KOPT-K1 (cell line): ENCODE data around the gene EVI5.
A peak's percentile ranks its signal among the peaks of the same experiment; 100 is the strongest.

Experiments used
- H3K27ac ChIP-seq: fragments of 200-600 bp; sonication (generic); 2 replicates; pipeline ENCODE4 v1.5.1; 2016; ENCODE audit warnings: antibody characterized with exemption, mild to moderate bottlenecking, low read depth, low read length; ENCODE audit not compliant: poor library complexity, severe bottlenecking
- H3K36me3 ChIP-seq: fragments of 200-600 bp; sonication (generic); 2 replicates; pipeline ENCODE4 v1.5.1; 2017; ENCODE audit warnings: antibody characterized with exemption, mild to moderate bottlenecking, low read length, moderate library complexity; ENCODE audit not compliant: insufficient read depth
- H3K9me3 ChIP-seq: fragments of 200-600 bp; sonication (generic); 2 replicates; pipeline ENCODE4 v1.5.1; 2017; ENCODE audit warnings: antibody characterized with exemption, low read length, mild to moderate bottlenecking; ENCODE audit not compliant: insufficient read depth, poor library complexity, severe bottlenecking

EVI5 gene

DNA sequence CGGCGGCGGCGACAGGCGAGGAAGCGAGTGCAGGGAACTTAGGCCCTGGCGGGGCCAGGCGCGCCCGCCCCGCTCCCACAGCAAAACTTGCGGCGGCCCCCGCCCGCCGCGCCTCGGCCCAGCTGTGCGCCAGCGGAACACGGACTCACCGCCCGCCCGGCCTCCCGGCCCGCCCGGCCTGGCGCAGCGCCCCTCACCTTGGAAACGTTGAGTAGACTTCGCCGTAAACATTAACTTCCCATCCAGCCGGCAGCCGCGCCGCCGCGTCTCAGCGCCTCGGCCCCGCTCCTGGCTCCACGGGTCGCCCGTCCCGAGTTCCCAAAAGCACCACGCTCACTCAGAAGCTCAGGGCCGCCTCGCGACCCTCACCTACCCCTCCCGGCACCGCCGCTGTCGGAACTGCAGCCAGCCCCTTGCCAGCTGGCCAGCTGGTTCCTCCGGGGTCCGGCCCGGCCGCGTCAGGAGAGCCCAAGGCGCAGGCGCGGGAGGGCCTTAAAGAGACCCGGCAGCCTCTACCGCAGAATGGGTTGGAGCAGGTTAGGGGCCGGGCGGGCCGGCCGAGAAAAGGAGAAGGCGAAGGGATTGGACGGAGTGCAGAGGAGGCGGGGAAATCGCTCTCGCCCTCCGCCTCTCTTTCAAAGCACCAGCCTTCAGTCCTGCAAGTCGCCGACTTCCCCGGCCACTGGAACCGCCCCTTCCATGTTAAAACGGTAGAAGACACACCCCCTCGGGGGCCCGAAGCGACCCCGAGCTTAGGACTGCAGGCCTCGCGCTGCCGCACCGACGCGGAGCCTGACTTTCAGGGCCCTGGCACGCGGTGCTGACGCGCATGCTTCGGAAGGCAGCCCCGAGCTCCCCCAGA, at the start of gene EVI5:
Gene EVI5, minus strand, starts transcription at position 470 of the 862 bp plus-strand sequence. CDS start 48,562 bp downstream, outside the sequence.
- no peaks in the 10 kb centered on the region for H3K36me3 ChIP-seq
- H3K9me3 ChIP-seq = no peaks in the 10 kb centered on the region
- H3K27ac ChIP-seq = peak within 1 kb of the TSS; percentile 37

GRCh38 chr1:92834617-92835016, 49.7 kb upstream of the EVI5 start:
- no peak overlapping the region for H3K27ac ChIP-seq
- peaks cover 77% of the 10 kb centered on the region for H3K36me3 ChIP-seq
- H3K9me3 ChIP-seq = no peaks in the 10 kb centered on the region

GRCh38 chr1:92833840-92834239, 48.9 kb upstream of the EVI5 start:
- H3K9me3 ChIP-seq = no peaks in the 10 kb centered on the region
- peaks cover 70% of the 10 kb centered on the region for H3K36me3 ChIP-seq
- H3K27ac ChIP-seq = peak overlapping the region; percentile 86

GRCh38 chr1:92832537-92833114, 47.7 kb upstream of the EVI5 start:
- H3K27ac ChIP-seq = peak overlapping the region; percentile 86
- H3K36me3 ChIP-seq = peaks cover 58% of the 10 kb centered on the region
- no peaks in the 10 kb centered on the region for H3K9me3 ChIP-seq

GRCh38 chr1:92831762-92832536, 47.0 kb upstream of the EVI5 start, which contains the start of gene RPL5:
Gene RPL5, plus strand, starts transcription at chr1:92832040. Its CDS starts 75 bp downstream, at chr1:92832115.
- Histone ChIP-seq H3K27ac (peak within 1 kb of the TSS; percentile 86), H3K9me3 (no peaks in the 10 kb centered on the region), H3K36me3 (peaks cover 51% of the 10 kb centered on the region)

DNA sequence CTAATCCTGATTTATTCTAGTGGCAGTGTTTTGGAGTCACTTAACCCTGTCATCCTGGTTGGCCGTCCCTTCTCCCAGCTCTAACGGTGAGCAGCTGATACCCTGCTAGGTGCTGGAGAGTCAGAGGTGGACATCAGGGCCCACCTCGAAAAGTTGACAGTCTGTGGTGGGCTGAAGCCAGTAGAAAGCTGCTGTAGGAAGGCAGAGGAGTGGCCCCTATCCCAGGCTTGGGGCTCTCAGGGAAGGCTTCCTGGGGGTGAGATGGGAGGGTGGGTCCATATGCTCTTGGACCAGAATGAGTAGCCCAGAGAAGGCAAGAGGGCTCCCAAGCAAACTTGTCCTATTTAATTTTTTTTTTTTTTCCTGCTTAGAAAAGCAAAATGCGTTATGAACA, 46.5 kb upstream of the EVI5 start:
- Histone ChIP-seq H3K27ac (no peak overlapping the region), H3K36me3 (peaks cover 45% of the 10 kb centered on the region), H3K9me3 (no peaks in the 10 kb centered on the region)

GRCh38 chr1:92826792-92827191, 41.9 kb upstream of the EVI5 start:
- Histone ChIP-seq H3K36me3 (no peaks in the 10 kb centered on the region), H3K9me3 (no peaks in the 10 kb centered on the region), H3K27ac (no peak overlapping the region)

GRCh38 chr1:92822879-92823278, 38.0 kb upstream of the EVI5 start:
- H3K36me3 ChIP-seq = no peaks in the 10 kb centered on the region
- H3K9me3 ChIP-seq = no peaks in the 10 kb centered on the region
- H3K27ac ChIP-seq = no peak overlapping the region

- Histone ChIP-seq H3K36me3 (no peaks in the 10 kb centered on the region), H3K27ac (no peak overlapping the region), H3K9me3 (no peaks in the 10 kb centered on the region)
Observed at GRCh38 chr1:92820551-92820950, 35.6 kb upstream of the EVI5 start.

DNA sequence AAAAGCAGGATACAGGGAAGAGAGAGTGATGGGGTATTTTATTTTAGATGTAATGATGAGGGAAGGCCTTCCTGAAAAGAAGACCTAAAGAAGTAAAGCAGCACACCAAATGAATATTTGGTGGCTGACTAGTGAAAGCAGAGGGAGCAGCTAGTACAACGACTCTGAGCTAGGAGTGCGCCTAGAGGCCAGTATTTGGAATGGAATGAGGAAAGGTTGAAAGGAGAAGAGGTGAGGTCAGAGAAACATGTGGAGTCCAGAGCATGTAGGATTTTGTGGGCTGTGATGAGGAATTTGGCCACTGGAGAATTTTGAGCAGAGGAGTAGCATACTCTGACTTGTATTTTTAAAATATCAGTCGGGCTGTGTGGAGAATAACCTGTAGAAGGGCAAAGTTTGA, 35.1 kb upstream of the EVI5 start:
- Histone ChIP-seq H3K36me3 (no peaks in the 10 kb centered on the region), H3K27ac (no peak overlapping the region)

DNA sequence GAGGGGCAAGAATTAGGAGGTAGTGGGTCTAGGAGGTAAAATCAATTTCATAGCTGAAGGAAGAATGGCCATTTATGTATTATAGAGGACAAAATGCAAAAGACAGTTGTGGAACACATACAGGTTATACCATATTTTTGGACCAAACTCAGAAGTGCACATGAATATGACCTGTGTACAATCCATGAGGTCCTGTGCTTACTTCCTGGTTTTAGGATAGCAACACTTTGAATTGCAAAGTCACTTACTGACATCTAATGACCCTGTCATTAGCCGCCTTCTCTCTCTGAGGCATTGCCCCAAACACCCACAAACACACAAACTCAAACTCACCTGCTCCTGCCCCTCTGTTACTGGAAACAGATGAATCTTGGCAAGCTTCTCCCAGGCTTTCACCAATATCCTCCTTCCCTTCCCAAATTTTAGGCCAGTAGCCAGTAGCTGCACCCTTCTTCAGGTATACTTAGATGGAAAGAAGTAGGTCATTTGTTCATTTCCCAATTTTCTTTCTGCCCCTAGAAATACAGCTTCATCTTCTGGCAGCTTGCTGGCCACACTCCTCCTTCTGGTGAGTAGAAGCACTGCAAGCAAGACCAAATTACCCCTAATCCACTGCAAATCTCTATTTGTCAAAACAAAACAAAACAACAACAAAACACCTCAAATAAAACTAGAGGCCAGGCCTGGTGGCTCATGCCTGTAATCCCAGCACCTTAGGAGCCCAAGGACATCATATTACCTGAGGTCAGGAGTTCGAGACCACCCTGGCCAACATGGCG, 33.3 kb upstream of the EVI5 start:
- no peaks in the 10 kb centered on the region for H3K36me3 ChIP-seq
- no peaks in the 10 kb centered on the region for H3K9me3 ChIP-seq
- no peak overlapping the region for H3K27ac ChIP-seq

More for the DNA sequence above, 35.1 kb upstream of the EVI5 start:
- H3K9me3 ChIP-seq = no peaks in the 10 kb centered on the region

DNA sequence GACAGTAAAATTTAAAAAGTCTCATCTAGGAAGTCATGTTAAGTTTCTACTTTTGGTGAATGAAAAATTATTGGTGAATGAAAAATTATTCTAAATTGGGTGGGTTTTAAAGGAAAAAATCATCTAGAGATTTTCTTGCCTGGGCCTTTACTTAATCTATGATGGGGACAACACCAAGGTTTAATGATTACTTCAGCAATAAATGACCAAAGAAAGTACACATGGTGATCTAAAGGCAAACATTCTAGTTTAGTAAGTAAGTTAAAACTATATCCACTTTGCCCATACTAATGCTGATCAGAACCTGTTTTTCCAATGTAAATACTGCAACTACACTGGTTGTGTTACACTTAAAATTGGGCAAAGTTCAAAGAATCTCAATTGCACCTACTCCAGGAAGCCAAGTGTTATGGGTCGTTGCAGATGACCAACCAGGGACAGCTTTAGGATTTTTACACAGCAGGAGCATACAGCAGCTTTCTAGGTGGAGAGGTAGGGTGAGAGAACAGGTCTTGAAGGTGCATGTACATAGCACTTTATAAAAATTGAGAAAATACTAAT, 32.3 kb upstream of the EVI5 start:
- no peaks in the 10 kb centered on the region for H3K36me3 ChIP-seq
- H3K9me3 ChIP-seq = no peaks in the 10 kb centered on the region
- no peak overlapping the region for H3K27ac ChIP-seq

- H3K9me3 ChIP-seq = no peaks in the 10 kb centered on the region
- no peak overlapping the region for H3K27ac ChIP-seq
- no peaks in the 10 kb centered on the region for H3K36me3 ChIP-seq
Observed at GRCh38 chr1:92816732-92817131, 31.8 kb upstream of the EVI5 start.

DNA sequence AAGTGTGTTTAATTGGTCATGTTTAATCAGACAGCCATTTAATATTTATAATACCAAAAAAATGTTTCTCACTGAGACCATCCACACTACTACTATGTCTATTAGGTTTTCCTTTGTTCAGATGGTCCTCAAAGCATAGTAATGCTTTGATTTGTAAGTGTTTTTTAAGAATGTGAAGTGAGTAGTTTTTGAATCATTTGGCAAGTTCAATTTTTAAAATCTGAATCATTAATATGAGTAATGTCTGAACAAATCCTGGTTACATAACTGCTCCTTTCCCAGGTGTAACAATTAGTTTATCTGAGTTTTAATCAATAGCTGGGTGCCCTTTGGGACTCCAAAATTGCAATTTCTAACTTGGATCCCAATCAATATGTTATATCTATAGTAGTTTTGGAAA, 23.5 kb upstream of the EVI5 start:
- no peak overlapping the region for H3K27ac ChIP-seq
- H3K9me3 ChIP-seq = no peaks in the 10 kb centered on the region
- no peaks in the 10 kb centered on the region for H3K36me3 ChIP-seq
